Measurements from ENCODE around the gene PRPF19. TPM values are rescaled to one million over a fixed set of nuclear protein-coding genes. Genes with fewer than 3 reads are reported as not detected.

PRPF19 gene
- total RNA-seq, 2 donors from 2014 or later = 110 to 182 TPM

- peaks cover 7% of the 10 kb centered on the region for H3K36me3 Mint-ChIP-seq
- H3K4me3 Mint-ChIP-seq = peak within 1 kb of the TSS; percentile 53
- DNase-seq (ENCODE audit: low spot score) = no peak
These were observed 17.9 kb upstream of the PRPF19 start, which contains the start of gene TMEM132A for GRCh38 chr11:60924110-60924905. TSS of gene TMEM132A (plus strand) at chr11:60924460. CDS start at chr11:60924634, 174 bp downstream.

GRCh38 chr11:60923800-60924109 is 17.4 kb upstream of the PRPF19 start:
- Mint-ChIP-seq H3K27ac (no peak overlapping the region), H3K9me3 (no peaks in the 10 kb centered on the region), H3K27me3 (peaks cover 5 to 14% of the 10 kb centered on the region in 2 donors), H3K36me3 (peaks cover 7% of the 10 kb centered on the region), H3K4me1 (ENCODE audit: low read depth in 2 of 2) (peaks cover 14 to 19% of the 10 kb centered on the region in 2 donors), H3K4me3 (peak overlapping the region; percentile 22)
- ATAC-seq (no peak), DNase-seq (ENCODE audit: low spot score) (no peak)

More at GRCh38 chr11:60924110-60924905, 17.9 kb upstream of the PRPF19 start, which contains the start of gene TMEM132A:
- Mint-ChIP-seq H3K27me3 (peaks cover 5 to 14% of the 10 kb centered on the region in 2 donors), H3K27ac (peak within 1 kb of the TSS in 1 of 2 donors; percentile 65), H3K4me1 (ENCODE audit: low read depth in 2 of 2) (peaks cover 8 to 18% of the 10 kb centered on the region in 2 donors), H3K9me3 (no peaks in the 10 kb centered on the region)
- no peak for ATAC-seq

GRCh38 chr11:60923326-60923725 is 16.9 kb upstream of the PRPF19 start:
- H3K9me3 Mint-ChIP-seq = no peaks in the 10 kb centered on the region
- H3K27me3 Mint-ChIP-seq = peaks cover 5 to 14% of the 10 kb centered on the region in 2 donors
- no peak for DNase-seq (ENCODE audit: low spot score)
- H3K27ac Mint-ChIP-seq = no peak overlapping the region
- H3K36me3 Mint-ChIP-seq = peaks cover 7% of the 10 kb centered on the region
- H3K4me1 Mint-ChIP-seq (ENCODE audit: low read depth in 2 of 2) = peaks cover 14 to 19% of the 10 kb centered on the region in 2 donors
- ATAC-seq = no peak
- no peak overlapping the region for H3K4me3 Mint-ChIP-seq

GRCh38 chr11:60922906-60923305 is 16.5 kb upstream of the PRPF19 start:
- Mint-ChIP-seq H3K4me1 (ENCODE audit: low read depth in 2 of 2) (peaks cover 14 to 19% of the 10 kb centered on the region in 2 donors), H3K27ac (no peak overlapping the region), H3K9me3 (no peaks in the 10 kb centered on the region), H3K4me3 (no peak overlapping the region), H3K27me3 (peaks cover 5 to 14% of the 10 kb centered on the region in 2 donors), H3K36me3 (peaks cover 7% of the 10 kb centered on the region)
- DNase-seq (ENCODE audit: low spot score) (no peak), ATAC-seq (no peak)

GRCh38 chr11:60921777-60922335 is 15.5 kb upstream of the PRPF19 start:
- H3K4me1 Mint-ChIP-seq (ENCODE audit: low read depth in 2 of 2) = peaks cover 19 to 25% of the 10 kb centered on the region in 2 donors
- H3K4me3 Mint-ChIP-seq = no peak overlapping the region
- DNase-seq (ENCODE audit: low spot score) (no peak), ATAC-seq (no peak)
- H3K36me3 Mint-ChIP-seq = peaks cover 7% of the 10 kb centered on the region
- H3K27me3 Mint-ChIP-seq = peaks cover 3 to 14% of the 10 kb centered on the region in 2 donors
- no peak overlapping the region for H3K27ac Mint-ChIP-seq
- no peaks in the 10 kb centered on the region for H3K9me3 Mint-ChIP-seq

GRCh38 chr11:60921259-60921658 is 14.9 kb upstream of the PRPF19 start:
- no peak for DNase-seq (ENCODE audit: low spot score)
- Mint-ChIP-seq H3K4me3 (no peak overlapping the region), H3K27me3 (peaks cover 3 to 14% of the 10 kb centered on the region in 2 donors), H3K36me3 (peaks cover 7% of the 10 kb centered on the region), H3K27ac (no peak overlapping the region), H3K9me3 (no peaks in the 10 kb centered on the region), H3K4me1 (ENCODE audit: low read depth in 2 of 2) (peaks cover 22 to 30% of the 10 kb centered on the region in 2 donors)
- no peak for ATAC-seq

GRCh38 chr11:60919956-60920355 is 13.6 kb upstream of the PRPF19 start:
- H3K27me3 Mint-ChIP-seq = peaks cover 0 to 6% of the 10 kb centered on the region in 2 donors
- peaks cover 30 to 34% of the 10 kb centered on the region in 2 donors for H3K4me1 Mint-ChIP-seq (ENCODE audit: low read depth in 2 of 2)
- no peaks in the 10 kb centered on the region for H3K9me3 Mint-ChIP-seq
- no peak overlapping the region for H3K27ac Mint-ChIP-seq
- DNase-seq (ENCODE audit: low spot score) (no peak), ATAC-seq (no peak)
- H3K36me3 Mint-ChIP-seq = peaks cover 7% of the 10 kb centered on the region
- no peak overlapping the region for H3K4me3 Mint-ChIP-seq

GRCh38 chr11:60919320-60919719 is 12.9 kb upstream of the PRPF19 start:
- ATAC-seq = no peak
- Mint-ChIP-seq H3K4me1 (ENCODE audit: low read depth in 2 of 2) (peaks cover 33 to 36% of the 10 kb centered on the region in 2 donors), H3K4me3 (no peak overlapping the region), H3K36me3 (peaks cover 7% of the 10 kb centered on the region), H3K9me3 (no peaks in the 10 kb centered on the region), H3K27me3 (peaks cover 0 to 6% of the 10 kb centered on the region in 2 donors), H3K27ac (no peak overlapping the region)
- no peak for DNase-seq (ENCODE audit: low spot score)

- ATAC-seq (no peak), DNase-seq (ENCODE audit: low spot score) (no peak)
- Mint-ChIP-seq H3K4me1 (ENCODE audit: low read depth in 2 of 2) (peaks cover 35 to 39% of the 10 kb centered on the region in 2 donors), H3K36me3 (peaks cover 7% of the 10 kb centered on the region), H3K4me3 (no peak overlapping the region), H3K27ac (no peak overlapping the region), H3K9me3 (no peaks in the 10 kb centered on the region), H3K27me3 (peaks cover 0 to 6% of the 10 kb centered on the region in 2 donors)
These were observed 12.5 kb upstream of the PRPF19 start for GRCh38 chr11:60918939-60919265.

- Mint-ChIP-seq H3K36me3 (peaks cover 7% of the 10 kb centered on the region), H3K4me1 (ENCODE audit: low read depth in 2 of 2) (peaks cover 40 to 43% of the 10 kb centered on the region in 2 donors), H3K9me3 (no peaks in the 10 kb centered on the region), H3K27me3 (peaks cover 0 to 6% of the 10 kb centered on the region in 2 donors), H3K27ac (no peak overlapping the region), H3K4me3 (no peak overlapping the region)
- no peak for ATAC-seq
- DNase-seq (ENCODE audit: low spot score) = no peak
These were observed 12.0 kb upstream of the PRPF19 start for GRCh38 chr11:60918251-60918938.

GRCh38 chr11:60917267-60917666 is 10.9 kb upstream of the PRPF19 start:
- Mint-ChIP-seq H3K9me3 (no peaks in the 10 kb centered on the region), H3K36me3 (peaks cover 3% of the 10 kb centered on the region), H3K4me3 (peak overlapping the region; percentile 33), H3K27ac (peak overlapping the region; percentile 81 to 93), H3K4me1 (ENCODE audit: low read depth in 2 of 2) (peaks cover 46% of the 10 kb centered on the region in 2 donors), H3K27me3 (peaks cover 0 to 1% of the 10 kb centered on the region in 2 donors)
- ATAC-seq = no peak
- DNase-seq (ENCODE audit: low spot score) = no peak

GRCh38 chr11:60916669-60917206 is 10.4 kb upstream of the PRPF19 start:
- no peaks in the 10 kb centered on the region for H3K27me3 Mint-ChIP-seq
- H3K36me3 Mint-ChIP-seq = no peaks in the 10 kb centered on the region
- DNase-seq (ENCODE audit: low spot score) = no peak
- ATAC-seq = no peak
- peaks cover 51% of the 10 kb centered on the region in 2 donors for H3K4me1 Mint-ChIP-seq (ENCODE audit: low read depth in 2 of 2)
- H3K9me3 Mint-ChIP-seq = no peaks in the 10 kb centered on the region
- peak overlapping the region; percentile 33 for H3K4me3 Mint-ChIP-seq
- peak overlapping the region; percentile 93 for H3K27ac Mint-ChIP-seq

- Mint-ChIP-seq H3K4me1 (ENCODE audit: low read depth in 2 of 2) (peaks cover 52% of the 10 kb centered on the region in 2 donors), H3K4me3 (peak overlapping the region; percentile 97), H3K9me3 (no peaks in the 10 kb centered on the region), H3K27me3 (no peaks in the 10 kb centered on the region), H3K27ac (peak overlapping the region; percentile 93), H3K36me3 (no peaks in the 10 kb centered on the region)
- ATAC-seq (peak; percentile 82 to 83), DNase-seq (ENCODE audit: low spot score) (peak; percentile 83)
These were observed 9.0 kb upstream of the PRPF19 start for GRCh38 chr11:60915248-60915914.
